GM12892 (cell line): ENCODE data around the gene KRTAP4-4.

Experiments used
- POLR2A ChIP-seq: IDR thresholded peaks from 2 replicates; pipeline ENCODE4 v1.6.1; 2011; ENCODE audit warnings: low read depth, low read length, control low read depth
- POLR2AphosphoS5 ChIP-seq: IDR thresholded peaks from 2 replicates; pipeline ENCODE4 v1.6.1; 2011; ENCODE audit warnings: low read depth, low read length, control low read depth
- TAF1 ChIP-seq: IDR thresholded peaks from 2 replicates; pipeline ENCODE4 v1.6.1; 2011; ENCODE audit warnings: low read depth, mild to moderate bottlenecking, control low read depth, low read length, borderline replicate concordance

- TF ChIP-seq POLR2A: no peak
- no peak for TF ChIP-seq POLR2AphosphoS5
- no peak for TF ChIP-seq TAF1
Observed at GRCh38 chr17:41121742-41122141, 38.8 kb downstream of the KRTAP4-4 start.
